ENCODE measurements around the gene HIVEP3.

DNA sequence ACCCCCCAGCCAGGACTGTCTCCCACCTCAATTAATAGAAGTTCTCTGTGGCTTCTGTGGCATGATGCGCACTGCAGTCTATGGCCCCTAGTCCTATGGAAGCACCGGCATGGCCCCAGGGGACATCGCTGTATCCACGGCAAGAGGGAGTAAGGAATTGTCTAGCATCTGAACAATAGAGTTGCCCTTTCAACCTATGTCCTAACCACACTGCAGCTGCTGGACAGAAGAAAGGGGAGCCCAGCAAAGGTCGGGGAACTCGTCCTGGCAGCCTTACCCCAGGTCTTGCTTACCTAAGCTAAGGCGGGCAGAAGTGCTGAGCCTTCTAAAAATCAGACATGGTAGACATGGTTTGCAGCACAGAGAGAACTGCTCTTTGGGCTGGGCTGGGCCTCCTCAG, 330.9 kb downstream of the HIVEP3 start:
- TF ChIP-seq, protein P1, sequence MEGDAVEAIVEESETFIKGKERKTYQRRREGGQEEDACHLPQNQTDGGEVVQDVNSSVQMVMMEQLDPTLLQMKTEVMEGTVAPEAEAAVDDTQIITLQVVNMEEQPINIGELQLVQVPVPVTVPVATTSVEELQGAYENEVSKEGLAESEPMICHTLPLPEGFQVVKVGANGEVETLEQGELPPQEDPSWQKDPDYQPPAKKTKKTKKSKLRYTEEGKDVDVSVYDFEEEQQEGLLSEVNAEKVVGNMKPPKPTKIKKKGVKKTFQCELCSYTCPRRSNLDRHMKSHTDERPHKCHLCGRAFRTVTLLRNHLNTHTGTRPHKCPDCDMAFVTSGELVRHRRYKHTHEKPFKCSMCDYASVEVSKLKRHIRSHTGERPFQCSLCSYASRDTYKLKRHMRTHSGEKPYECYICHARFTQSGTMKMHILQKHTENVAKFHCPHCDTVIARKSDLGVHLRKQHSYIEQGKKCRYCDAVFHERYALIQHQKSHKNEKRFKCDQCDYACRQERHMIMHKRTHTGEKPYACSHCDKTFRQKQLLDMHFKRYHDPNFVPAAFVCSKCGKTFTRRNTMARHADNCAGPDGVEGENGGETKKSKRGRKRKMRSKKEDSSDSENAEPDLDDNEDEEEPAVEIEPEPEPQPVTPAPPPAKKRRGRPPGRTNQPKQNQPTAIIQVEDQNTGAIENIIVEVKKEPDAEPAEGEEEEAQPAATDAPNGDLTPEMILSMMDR (IDR thresholded peaks at IDR 0.05; ENCODE audit: insufficient read depth, low read length): no peak
- TF ChIP-seq, protein P2, sequence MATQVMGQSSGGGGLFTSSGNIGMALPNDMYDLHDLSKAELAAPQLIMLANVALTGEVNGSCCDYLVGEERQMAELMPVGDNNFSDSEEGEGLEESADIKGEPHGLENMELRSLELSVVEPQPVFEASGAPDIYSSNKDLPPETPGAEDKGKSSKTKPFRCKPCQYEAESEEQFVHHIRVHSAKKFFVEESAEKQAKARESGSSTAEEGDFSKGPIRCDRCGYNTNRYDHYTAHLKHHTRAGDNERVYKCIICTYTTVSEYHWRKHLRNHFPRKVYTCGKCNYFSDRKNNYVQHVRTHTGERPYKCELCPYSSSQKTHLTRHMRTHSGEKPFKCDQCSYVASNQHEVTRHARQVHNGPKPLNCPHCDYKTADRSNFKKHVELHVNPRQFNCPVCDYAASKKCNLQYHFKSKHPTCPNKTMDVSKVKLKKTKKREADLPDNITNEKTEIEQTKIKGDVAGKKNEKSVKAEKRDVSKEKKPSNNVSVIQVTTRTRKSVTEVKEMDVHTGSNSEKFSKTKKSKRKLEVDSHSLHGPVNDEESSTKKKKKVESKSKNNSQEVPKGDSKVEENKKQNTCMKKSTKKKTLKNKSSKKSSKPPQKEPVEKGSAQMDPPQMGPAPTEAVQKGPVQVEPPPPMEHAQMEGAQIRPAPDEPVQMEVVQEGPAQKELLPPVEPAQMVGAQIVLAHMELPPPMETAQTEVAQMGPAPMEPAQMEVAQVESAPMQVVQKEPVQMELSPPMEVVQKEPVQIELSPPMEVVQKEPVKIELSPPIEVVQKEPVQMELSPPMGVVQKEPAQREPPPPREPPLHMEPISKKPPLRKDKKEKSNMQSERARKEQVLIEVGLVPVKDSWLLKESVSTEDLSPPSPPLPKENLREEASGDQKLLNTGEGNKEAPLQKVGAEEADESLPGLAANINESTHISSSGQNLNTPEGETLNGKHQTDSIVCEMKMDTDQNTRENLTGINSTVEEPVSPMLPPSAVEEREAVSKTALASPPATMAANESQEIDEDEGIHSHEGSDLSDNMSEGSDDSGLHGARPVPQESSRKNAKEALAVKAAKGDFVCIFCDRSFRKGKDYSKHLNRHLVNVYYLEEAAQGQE (IDR thresholded peaks at IDR 0.05; ENCODE audit: insufficient replicate concordance, low read depth): no peak
- TF ChIP-seq POLR2AphosphoS5 (IDR thresholded peaks at IDR 0.05; ENCODE audit: low read depth) (no peak), GABPA (IDR thresholded peaks at IDR 0.05; ENCODE audit: low read depth) (no peak)
